Activated CD4-positive, alpha-beta T cell treated with anti-CD3 and anti-CD28 coated beads, Interleukin-2, amount 50 U/mL, for 24 hours (primary cell): ENCODE measurements around the gene SSH2.

Experiments used
- DNase-seq, 2 donors: peaks; one replicate each; pipeline ENCODE4 v3.0.0-alpha.2; 2020; ENCODE audit warnings: low read depth in 1 of 2, low spot score in 1 of 2

SSH2 gene

GRCh38 chr17:29716566-29716965, 213.5 kb downstream of the SSH2 start:
- no peak for DNase-seq

GRCh38 chr17:29715680-29716079, 214.3 kb downstream of the SSH2 start:
- DNase-seq: no peak

DNA sequence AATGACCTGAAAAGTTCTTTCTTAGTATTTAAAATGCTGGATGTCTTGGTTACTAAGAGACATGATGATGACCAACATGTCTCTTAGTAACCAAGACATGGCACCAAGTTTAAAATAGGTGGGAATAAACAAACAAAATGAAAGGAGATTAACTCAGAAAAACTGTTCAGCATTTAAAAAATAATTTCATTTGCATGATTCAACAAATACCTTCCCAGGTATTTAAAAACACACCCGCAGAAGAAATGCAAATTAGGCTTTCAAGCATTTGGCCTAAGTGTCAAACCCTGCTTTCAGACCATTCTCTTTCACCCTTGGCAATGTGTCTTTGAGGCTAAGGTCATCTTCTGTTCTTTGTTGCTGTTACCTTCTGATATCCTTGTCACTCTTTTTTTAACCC, 215.9 kb downstream of the SSH2 start:
- no peak for DNase-seq

DNA sequence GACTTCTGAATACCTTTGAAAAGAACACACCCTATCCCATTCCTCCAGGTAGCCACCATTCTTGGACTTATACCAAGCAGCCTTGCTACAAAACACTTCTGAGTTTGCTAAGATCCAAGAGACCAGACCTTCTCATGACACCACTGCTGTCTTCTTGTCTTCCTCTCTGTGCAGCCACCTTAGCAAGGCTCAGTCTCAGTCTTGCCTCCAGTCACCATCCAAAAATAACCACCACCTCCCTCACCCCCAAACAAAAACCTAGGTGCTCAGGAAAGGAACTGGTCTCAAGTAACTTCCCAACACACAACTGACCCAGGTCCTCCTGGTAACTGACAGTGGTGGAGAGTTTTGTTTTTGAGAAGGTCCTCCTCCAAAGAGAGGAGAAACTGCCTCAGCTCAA, 216.4 kb downstream of the SSH2 start:
- no peak for DNase-seq

DNA sequence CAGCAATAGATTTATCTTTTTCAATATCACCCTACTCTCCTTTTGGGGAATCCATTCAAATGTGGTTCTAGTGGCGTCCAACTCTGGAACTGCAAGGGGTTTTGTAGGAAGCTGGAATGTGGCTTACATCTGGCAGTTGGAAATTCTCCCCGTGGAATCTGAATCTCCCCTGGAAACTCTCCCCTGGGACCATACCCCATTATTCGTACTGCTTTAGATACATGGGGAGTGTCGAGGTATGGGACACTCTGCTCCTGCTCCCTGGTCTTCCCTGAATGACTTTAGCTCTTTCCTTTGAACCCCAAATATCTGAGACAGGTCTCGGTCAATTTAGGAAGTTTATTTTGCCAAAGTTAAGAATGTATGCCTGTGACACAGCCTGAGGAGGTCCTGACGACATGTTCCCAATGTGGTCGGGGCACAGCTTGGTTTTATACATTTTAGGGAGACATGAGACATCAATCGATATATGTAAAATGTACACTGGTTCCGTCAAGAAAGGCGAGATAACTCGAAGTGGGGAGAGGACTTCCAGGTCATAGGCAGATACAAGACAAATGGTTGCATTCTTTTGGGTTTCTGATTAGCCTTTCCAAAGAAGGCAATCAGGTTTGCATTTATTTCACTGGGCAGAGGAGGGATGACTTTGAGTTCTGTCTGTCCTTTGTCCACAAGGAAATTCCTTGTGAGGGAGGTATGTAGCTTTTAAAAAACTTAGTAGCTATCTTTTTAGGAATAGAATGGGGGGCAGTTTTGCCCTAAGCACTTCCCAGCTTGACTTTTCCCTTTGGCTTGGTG, 218.2 kb downstream of the SSH2 start:
- no peak for DNase-seq

DNA sequence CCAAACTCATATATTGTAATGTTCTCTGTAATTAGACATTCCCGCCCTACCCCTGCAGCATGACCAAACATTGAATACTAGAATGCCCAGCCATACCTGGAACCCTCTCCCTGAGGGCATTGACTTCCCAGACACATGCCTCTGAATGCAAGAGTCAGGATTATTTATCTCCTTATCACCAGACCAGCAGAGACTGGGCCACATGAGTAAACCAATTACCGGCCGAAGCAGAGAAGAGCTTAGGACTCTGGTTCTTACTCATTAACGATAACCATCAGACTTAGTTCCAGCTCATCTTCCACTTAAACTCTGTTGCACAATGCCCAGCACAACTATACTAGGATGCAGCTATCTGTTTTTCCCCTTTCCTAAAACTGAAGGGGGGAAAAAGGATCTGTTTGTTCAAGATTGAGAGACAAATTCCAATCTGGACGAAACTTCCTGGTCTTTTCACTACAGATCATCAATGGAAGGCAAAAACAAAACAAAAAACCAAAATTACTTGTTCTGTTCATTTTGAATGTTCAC, 219.1 kb downstream of the SSH2 start:
- no peak for DNase-seq

DNA sequence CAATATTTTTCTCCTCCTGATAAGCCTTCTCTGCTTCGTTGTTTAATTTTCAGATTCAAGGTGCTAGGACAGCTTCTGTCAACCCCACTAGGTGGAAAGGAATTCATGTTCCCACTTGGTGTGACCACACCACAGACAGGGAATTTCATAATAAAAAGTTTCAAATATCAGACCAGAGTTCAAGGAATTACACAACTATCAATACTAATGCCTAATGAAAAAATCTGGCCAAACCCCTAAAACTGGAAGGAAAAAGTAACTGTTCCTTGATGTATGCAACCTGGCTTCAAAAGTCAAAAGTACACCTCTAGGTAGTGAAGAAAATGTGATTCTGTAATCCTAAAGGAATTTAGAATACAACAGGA, 219.5 kb downstream of the SSH2 start:
- no peak for DNase-seq

DNA sequence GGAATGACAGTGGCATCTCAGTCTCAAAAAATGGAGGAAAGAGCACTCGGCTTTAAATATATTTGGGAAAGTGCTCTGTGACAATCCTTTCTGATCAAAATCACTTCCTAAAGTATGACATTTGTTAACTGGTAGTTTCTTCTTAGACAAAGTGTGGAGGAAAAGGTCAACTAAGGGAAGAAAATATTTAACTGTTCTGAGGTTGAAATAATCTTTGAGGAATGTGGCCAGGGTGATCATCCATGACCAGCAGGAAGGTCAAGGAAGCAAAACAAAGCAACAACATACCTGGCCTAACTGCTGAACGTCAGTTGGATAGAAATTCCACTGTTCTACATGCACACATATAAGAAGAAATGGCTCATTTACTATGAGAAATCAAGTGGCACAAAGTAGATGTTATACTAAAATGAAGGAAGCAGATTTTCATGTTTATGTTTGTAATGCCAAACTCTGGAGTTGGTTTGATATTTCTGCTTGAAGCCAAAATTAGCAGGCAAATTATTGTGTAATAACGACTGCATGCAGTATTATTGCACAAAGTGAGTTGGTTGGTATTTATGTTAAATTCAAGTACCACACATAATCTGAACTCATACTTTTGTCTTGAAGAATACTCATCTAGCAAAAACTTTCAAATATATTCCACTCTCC, 220.0 kb downstream of the SSH2 start:
- DNase-seq: no peak

- DNase-seq: no peak
Observed at GRCh38 chr17:29707212-29707571, 222.8 kb downstream of the SSH2 start.

- DNase-seq: no peak
Observed at GRCh38 chr17:29706045-29706431, 224.0 kb downstream of the SSH2 start.

GRCh38 chr17:29705386-29705785, 224.6 kb downstream of the SSH2 start:
- DNase-seq: no peak

DNA sequence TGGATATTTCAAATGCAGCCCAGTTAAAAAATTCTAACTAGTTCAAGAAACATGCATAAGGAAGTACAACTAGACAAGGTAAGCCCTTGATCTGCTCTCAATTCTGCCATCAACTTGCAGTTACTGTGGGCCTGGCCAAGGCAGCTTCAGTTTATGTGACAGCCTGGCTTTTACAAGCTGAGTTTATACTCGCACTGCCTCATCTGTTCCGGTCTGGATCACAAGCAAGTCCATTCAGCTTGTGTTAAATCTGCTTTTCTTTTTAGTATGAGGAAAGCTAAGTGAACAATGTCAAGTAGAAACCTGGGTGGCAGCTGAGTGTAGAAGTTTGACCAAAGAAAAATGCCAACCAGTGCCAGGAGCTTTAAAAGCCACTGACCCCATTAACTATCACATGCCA, 230.7 kb downstream of the SSH2 start:
- no peak for DNase-seq

DNA sequence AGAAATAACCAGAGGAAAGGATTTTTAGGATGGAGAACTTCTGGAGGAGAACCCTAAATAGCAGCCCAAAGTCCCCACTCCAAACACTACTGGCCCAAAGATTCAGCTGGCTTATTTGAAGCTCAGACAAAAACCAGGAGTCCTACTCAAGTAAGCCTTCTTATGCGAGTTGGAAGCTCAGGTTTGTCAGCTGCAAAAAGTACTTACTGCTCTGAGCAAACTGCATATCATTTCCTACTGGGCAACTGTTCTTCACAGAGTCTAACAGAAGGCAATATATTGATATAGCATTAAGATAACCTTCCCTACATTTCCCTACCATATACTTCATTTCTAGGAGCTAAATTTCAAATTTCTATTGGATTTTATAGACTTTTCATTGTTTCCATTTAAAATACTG, 231.2 kb downstream of the SSH2 start:
- no peak for DNase-seq

DNA sequence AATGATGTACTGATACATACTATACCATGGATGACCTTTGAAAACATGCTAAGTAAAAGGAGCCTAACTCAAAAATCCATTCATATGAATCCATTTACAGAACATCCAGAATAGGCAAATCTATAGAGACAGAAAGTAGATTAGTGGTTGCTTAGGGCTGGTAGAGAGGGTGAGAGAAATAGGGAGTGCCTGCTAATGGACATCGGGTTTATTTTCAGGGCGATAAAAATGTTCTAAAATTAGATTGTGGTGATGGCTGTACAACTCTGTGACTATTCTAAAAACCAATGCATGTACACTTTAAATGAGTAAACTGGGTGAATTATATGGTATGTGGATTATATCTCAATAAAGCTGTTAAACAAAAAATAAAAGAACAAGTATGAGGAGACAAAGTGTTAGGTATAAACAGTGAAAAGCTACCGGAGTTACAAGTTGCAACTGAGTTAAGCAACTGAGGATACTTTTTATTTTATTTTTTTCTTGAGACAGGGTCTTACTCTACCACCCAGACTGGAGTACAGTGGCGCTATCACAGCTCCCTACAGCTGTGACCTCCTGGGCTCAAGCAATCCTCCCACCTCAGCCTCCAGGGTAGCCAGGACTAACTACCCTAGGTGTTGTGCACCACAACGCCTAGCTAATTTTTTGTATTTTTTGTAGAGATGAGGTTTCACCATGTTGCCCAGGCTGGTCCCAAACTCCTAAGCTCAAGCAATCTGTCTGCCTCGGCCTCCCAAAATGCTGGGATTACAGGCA, 231.8 kb downstream of the SSH2 start:
- DNase-seq: no peak

DNA sequence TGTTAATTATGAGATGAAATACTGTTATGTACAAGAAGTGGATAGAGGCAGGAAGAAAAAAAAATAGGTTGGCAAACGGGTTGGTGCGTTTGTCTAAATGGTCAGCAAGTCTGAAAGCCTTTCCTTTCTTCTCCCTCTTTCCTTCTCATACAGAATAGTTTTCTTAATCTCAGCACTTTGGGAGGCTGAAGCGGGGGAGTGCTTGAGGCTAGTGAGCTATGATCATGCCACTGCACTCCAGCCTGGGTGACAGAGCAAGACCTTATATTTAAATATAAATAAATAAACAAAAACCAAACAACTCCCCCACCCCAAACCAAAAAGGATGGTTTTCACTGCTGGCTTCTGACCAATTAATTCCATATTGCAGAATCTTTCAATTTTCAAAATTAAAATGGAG, 232.7 kb downstream of the SSH2 start:
- DNase-seq: no peak

DNA sequence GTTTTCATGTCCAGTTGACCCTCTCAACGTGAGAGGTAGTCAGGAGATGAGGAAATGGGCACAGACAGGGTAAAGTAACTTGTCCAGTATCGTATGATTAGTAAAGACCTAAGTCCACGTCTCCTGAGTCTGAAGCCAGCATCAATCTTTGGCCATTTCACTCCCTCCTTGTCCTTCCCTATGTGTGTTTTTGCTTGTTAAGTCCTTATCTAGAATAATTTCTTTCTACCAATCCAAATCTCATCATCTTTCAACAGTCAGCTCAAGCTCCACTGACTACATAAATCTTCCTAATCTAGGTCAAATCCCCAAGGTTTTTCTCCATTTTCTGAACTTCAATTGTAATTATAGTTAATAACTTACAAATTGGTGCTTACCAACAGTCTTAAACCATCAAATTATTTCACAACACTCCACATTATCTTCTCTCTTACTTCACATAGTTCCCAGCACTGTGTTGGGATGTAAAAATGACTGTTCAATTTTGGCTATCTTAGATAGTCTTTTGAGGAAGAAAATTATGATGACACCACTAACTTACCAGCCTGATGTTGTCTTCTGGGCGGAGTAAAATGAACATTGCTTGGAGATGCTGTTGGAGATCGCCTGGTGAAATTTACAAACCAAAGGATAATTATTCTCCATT, 235.0 kb downstream of the SSH2 start:
- no peak for DNase-seq

DNA sequence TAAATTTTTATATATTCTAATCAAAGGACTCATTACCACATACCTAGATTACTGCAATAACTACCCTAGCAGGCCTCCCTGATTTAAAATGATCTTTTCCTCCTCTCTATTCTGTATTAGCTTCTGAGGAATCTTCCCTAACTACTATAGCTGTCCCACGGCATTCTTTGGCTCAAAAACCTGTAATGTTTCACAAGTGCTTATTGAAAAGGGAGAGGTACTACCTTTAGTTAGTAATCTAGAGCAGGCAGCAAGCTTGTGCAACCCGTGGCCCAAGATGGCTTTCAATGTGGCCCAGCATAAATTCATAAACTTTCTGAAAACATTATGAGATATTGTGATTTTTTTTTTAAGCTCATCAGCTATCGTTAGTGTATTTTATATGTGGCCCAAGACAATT, 236.3 kb downstream of the SSH2 start:
- no peak for DNase-seq

DNA sequence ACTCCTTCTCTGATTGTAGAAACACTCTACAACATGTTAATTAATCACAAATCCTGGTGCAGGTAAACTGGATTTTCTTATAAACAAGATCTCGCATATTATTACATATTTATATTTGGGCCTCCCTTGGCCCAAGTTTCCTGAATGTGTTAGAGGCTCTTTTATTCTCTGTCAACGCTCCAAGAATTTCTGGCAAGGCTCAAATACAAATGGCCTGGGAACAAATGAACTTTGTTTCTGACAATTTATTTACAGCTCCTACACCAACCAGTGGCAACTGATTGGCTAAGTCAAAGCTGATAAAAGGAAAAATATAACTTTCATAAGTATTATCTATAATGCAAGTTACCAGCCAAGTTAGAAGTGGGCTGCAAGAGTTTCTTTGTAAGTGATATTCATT, 242.4 kb downstream of the SSH2 start:
- no peak for DNase-seq

DNA sequence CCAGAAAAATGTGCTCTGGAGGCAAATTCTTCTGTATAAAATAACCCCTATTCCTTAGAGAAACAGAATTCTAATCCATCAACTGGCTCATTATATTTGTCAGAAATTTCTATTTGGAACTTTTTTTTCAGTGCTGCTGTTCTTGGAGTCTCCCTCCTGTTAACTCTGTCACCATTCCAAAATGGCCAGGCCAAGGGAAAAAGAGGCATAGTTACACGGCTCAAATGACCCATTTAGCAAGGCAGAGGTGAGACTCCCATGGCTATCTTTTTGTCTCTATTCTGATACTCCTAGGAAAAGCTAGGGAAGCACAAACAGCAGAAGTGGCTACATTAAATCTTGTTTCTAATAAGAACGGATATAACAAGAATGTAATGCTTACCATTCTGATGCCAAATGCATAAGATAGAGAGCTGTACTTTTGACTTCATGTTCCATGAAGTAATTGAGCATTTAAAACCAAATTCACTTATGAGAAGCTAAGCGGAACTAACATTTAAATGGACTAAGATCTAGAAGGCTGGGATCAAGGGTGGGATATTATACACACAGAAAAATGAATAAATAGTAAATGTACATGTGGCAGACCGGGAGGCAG, 242.9 kb downstream of the SSH2 start:
- DNase-seq: no peak

DNA sequence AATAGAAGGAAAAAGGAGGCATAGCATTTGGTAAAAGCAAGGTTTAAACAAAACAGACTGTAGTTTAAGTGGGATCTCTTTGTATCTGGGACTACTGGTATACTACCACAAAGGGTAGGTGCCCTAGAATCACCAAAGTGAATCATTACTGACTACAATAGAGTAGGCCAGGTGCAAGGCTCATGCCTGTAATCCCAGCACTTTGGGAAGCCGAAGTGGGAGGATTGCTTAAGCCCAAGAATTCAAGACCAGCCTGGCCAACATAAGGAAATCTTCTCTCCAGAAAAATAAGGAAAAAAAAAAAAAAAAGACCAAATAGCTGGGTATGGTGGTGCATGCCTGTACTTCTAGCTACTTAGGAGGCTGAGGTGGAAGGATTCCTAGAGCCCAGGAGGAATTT, 246.5 kb downstream of the SSH2 start:
- no peak for DNase-seq

DNA sequence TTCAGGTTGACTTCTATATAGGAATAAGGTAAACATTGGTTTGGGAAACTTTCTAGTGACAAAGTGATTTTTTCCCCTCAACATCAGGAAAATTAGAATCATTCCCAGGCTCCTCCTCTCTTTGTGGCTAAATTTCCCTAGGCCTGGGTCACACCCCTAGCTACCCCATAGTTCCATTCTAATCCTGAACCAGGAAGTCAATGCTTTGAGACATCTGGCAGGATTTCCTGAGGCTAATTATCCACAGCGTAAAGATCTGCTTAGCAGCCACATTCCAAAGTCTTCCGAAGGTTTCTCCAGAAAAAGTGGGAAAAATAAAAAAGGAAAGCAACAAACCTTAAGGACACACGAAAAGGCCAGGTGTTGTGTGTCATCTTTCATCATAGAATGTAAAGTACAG, 247.0 kb downstream of the SSH2 start:
- no peak for DNase-seq
